Endothelial cell of umbilical vein (primary cell): Measurements from ENCODE around the gene NR2F6.

Experiments used
- EZH2 ChIP-seq: IDR thresholded peaks from 2 replicates; pipeline ENCODE4 v1.6.1; 2012; ENCODE audit warnings: borderline replicate concordance, low read depth, mild to moderate bottlenecking, moderate library complexity, low read length, inconsistent platforms; ENCODE audit not compliant: severe bottlenecking
- FOS ChIP-seq: IDR thresholded peaks from 2 replicates; pipeline ENCODE4 v1.6.1; 2011; ENCODE audit warnings: mild to moderate bottlenecking, low read length, moderate library complexity, borderline replicate concordance; ENCODE audit not compliant: insufficient read depth
- GATA2 ChIP-seq: IDR thresholded peaks from 2 replicates; pipeline ENCODE4 v1.7.0; 2011; ENCODE audit warnings: low read depth, mild to moderate bottlenecking, moderate library complexity, mixed read lengths, low read length; ENCODE audit not compliant: insufficient read length, insufficient read depth
- JUN ChIP-seq: IDR thresholded peaks from 2 replicates; pipeline ENCODE4 v1.6.1; 2011; ENCODE audit warnings: borderline replicate concordance, low read depth; ENCODE audit not compliant: insufficient read length, insufficient read depth
- POLR2A ChIP-seq: IDR thresholded peaks from 2 replicates; pipeline ENCODE4 v1.6.1; 2012; ENCODE audit warnings: low read depth, mild to moderate bottlenecking, control low read depth, low read length
- POLR2AphosphoS5 ChIP-seq: IDR thresholded peaks from 2 replicates; pipeline ENCODE4 v1.6.1; 2012; ENCODE audit warnings: low read depth, mild to moderate bottlenecking, control low read depth, low read length, moderate library complexity; ENCODE audit not compliant: insufficient read depth
- TF ChIP-seq, protein P1 (sequence below): IDR thresholded peaks from 2 replicates; pipeline ENCODE4 v1.6.1; 2011; ENCODE audit not compliant: insufficient read depth, insufficient read length
- TF ChIP-seq, protein P2 (sequence below), 2 donors: IDR thresholded peaks; 1 replicate in 1 of 2; 2 replicates in 1 of 2; pipeline ENCODE4 v1.5.1; 2011; ENCODE audit warnings: low read length in 2 of 2, mild to moderate bottlenecking in 2 of 2, moderate library complexity in 2 of 2, control low read depth in 1 of 2, inconsistent platforms in 1 of 2, low read depth in 1 of 2; ENCODE audit not compliant: insufficient read depth in 1 of 2; ENCODE audit errors: extremely low read depth in 1 of 2

DNA sequence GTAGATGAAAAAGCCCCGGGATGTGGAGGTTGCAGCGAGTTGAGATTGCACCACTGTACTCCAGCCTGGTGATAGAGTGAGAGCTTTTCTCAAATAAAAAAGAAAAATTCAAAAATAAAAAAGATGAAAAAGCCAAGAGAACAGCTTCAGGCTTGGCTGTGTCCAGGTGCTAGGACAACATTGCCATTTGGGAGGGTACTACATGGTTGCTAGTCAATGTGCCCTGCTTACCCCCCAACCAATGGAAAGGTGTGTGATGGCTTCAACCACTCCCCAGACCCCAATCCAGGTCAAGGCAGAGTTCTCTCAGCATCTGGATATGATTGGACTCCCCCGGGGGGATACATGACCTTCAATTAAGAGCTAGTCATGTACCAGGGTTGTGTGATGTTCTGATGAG is 33.7 kb upstream of the NR2F6 start:
- TF ChIP-seq, protein P1, sequence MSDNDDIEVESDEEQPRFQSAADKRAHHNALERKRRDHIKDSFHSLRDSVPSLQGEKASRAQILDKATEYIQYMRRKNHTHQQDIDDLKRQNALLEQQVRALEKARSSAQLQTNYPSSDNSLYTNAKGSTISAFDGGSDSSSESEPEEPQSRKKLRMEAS: no peak
- TF ChIP-seq, protein P2, sequence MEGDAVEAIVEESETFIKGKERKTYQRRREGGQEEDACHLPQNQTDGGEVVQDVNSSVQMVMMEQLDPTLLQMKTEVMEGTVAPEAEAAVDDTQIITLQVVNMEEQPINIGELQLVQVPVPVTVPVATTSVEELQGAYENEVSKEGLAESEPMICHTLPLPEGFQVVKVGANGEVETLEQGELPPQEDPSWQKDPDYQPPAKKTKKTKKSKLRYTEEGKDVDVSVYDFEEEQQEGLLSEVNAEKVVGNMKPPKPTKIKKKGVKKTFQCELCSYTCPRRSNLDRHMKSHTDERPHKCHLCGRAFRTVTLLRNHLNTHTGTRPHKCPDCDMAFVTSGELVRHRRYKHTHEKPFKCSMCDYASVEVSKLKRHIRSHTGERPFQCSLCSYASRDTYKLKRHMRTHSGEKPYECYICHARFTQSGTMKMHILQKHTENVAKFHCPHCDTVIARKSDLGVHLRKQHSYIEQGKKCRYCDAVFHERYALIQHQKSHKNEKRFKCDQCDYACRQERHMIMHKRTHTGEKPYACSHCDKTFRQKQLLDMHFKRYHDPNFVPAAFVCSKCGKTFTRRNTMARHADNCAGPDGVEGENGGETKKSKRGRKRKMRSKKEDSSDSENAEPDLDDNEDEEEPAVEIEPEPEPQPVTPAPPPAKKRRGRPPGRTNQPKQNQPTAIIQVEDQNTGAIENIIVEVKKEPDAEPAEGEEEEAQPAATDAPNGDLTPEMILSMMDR (IDR thresholded peaks at IDR 0.05; ENCODE audit: extremely low read depth in 1 of 2, insufficient read depth in 1 of 2, low read depth in 1 of 2, low read length in 2 of 2): no peak
- no peak for TF ChIP-seq EZH2
- no peak for TF ChIP-seq POLR2A
- TF ChIP-seq POLR2AphosphoS5: no peak
- TF ChIP-seq FOS: no peak
- no peak for TF ChIP-seq JUN
- TF ChIP-seq GATA2: no peak
